Peyer's patch (tissue), 4 donors: ENCODE measurements around the gene RNF130. TPM values are rescaled to one million over a fixed set of nuclear protein-coding genes. Genes with fewer than 3 reads are reported as not detected.

ENCODE experiments used
- DNase-seq, 3 donors: peaks; one replicate each; pipeline ENCODE4 v3.0.0-alpha.2; 2017 to 2019
- H3K27ac ChIP-seq, 4 donors: fragments of 200-600 bp; sonication (generic); one replicate each; pipeline ENCODE4 v1.5.1; 2016 to 2019
- H3K27me3 ChIP-seq, 2 donors: fragments of 200-600 bp; sonication (generic); one replicate each; pipeline ENCODE4 v1.5.1; 2019
- H3K36me3 ChIP-seq, 3 donors: fragments of 200-600 bp; sonication (generic); one replicate each; pipeline ENCODE4 v1.5.1; 2016 to 2019
- H3K4me1 ChIP-seq, 4 donors: fragments of 200-600 bp; sonication (generic); one replicate each; pipeline ENCODE4 v1.5.1; 2016 to 2019
- H3K4me3 ChIP-seq, 4 donors: fragments of 200-600 bp; sonication (generic); 1 replicate in 3 of 4; 2 replicates in 1 of 4; pipeline ENCODE4 v1.5.1; 2016 to 2019; ENCODE audit warnings: mild to moderate bottlenecking in 1 of 4
- H3K9me3 ChIP-seq, 4 donors: fragments of 200-600 bp; sonication (generic); one replicate each; pipeline ENCODE4 v1.5.1; 2016 to 2019; ENCODE audit warnings: mild to moderate bottlenecking in 1 of 4
- CTCF ChIP-seq, 6 experiments: fragments of 450-650 bp in 4 of 6; fragments of 200-600 bp in 2 of 6; sonication (generic) in 1 of 6; IDR thresholded peaks; one replicate each; pipeline ENCODE4 v1.5.1; 2017 to 2019; ENCODE audit warnings: antibody characterized with exemption in 6 of 6, mild to moderate bottlenecking in 3 of 6, moderate library complexity in 1 of 6
- POLR2A ChIP-seq, 2 donors: fragments of 450-650 bp; IDR thresholded peaks; one replicate each; pipeline ENCODE4 v1.5.1; 2017; ENCODE audit warnings: antibody characterized with exemption in 2 of 2, mild to moderate bottlenecking in 2 of 2, moderate library complexity in 2 of 2
- total RNA-seq, 4 donors: library from RNA; depleted of rRNA; stranded (reverse); fragments of >200 nt; gene quantifications; one replicate each; pipeline ENCODE4 v1.1.0, GENCODE V29; 2016

RNF130 gene
- total RNA-seq, 4 donors from 2014 or later = 29.7 to 54.5 (median 33.6) TPM

DNA sequence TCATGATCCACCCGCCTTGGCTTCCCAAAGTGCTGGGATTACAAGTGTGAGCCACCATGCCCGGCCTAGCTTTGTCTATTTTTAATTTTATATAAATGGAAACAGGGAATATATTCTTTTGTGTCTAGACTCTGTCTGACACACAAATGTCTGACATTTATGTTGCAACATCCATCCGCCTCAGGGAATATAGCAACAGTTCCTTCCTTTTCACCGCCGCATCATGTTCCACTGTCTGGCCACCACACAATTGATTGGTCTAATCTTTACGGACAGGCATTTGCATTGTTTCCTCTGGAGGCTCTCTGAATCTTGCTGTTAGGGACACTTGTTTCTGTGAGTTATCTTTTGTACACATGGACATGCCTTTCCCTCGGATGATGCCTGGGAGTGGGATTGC lies 143.7 kb downstream of the RNF130 start:
- Histone ChIP-seq H3K36me3 (no peaks in the 10 kb centered on the region), H3K27me3 (no peaks in the 10 kb centered on the region), H3K9me3 (no peaks in the 10 kb centered on the region), H3K4me3 (no peak overlapping the region), H3K4me1 (no peaks in the 10 kb centered on the region), H3K27ac (no peak overlapping the region)
- no peak for DNase-seq
- TF ChIP-seq CTCF (IDR thresholded peaks at IDR 0.05) (no peak), POLR2A (IDR thresholded peaks at IDR 0.05) (no peak)

DNA sequence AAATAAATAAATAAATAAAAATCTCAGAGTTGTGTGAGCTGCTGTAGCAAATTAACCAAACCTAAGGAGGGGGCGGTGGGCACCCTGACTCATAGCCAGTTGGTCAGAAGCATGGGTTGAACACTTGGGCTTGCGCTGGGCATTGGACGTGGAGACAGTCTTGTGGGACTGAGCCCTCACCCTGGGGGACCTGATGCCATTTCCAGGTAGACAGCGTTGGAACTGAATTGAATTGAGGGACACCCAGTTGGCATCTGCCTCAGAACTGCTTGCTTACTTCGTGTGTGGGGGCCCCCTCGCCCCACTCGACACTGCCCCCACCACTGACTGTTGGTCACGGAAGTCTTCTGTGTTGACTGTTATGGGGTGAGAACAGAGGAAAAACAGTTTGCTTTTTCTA lies 144.9 kb downstream of the RNF130 start:
- H3K9me3 ChIP-seq = no peaks in the 10 kb centered on the region
- no peaks in the 10 kb centered on the region for H3K36me3 ChIP-seq
- no peak overlapping the region for H3K27ac ChIP-seq
- no peak for DNase-seq
- TF ChIP-seq CTCF (IDR thresholded peaks at IDR 0.05) (no peak), POLR2A (IDR thresholded peaks at IDR 0.05) (no peak)
- no peaks in the 10 kb centered on the region for H3K4me1 ChIP-seq
- H3K27me3 ChIP-seq = no peaks in the 10 kb centered on the region
- H3K4me3 ChIP-seq = no peak overlapping the region

- no peak overlapping the region for H3K4me3 ChIP-seq
- H3K27me3 ChIP-seq = no peaks in the 10 kb centered on the region
- no peak for DNase-seq
- no peak overlapping the region for H3K27ac ChIP-seq
- H3K9me3 ChIP-seq = no peaks in the 10 kb centered on the region
- TF ChIP-seq POLR2A (IDR thresholded peaks at IDR 0.05) = no peak
- no peak for TF ChIP-seq CTCF (IDR thresholded peaks at IDR 0.05)
- no peaks in the 10 kb centered on the region for H3K36me3 ChIP-seq
- no peaks in the 10 kb centered on the region for H3K4me1 ChIP-seq
Measured at GRCh38 chr5:179923436-179923835, 148.1 kb downstream of the RNF130 start.

DNA sequence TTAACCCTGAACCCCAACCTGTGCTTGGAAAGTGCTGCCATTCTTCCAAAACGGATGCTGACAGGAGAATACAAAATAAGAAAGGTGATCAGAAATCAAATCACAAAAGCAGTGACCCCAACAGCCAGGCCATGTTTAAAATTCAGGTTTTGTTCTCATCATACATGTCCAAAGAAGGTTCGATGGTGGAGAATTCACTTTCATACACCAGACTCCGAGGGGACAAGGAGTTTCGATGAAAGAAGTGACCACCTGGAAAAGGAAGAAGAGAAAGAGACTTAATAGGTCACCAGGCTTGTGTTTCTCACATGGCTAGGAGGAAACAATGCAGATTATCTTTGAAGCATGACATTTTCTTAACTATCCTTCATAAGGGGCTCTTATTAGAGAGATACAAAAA lies 151.4 kb downstream of the RNF130 start:
- H3K36me3 ChIP-seq = no peaks in the 10 kb centered on the region
- H3K4me3 ChIP-seq = no peak overlapping the region
- no peaks in the 10 kb centered on the region for H3K27me3 ChIP-seq
- H3K4me1 ChIP-seq = no peaks in the 10 kb centered on the region
- H3K9me3 ChIP-seq = no peaks in the 10 kb centered on the region
- no peak overlapping the region for H3K27ac ChIP-seq
- TF ChIP-seq CTCF (IDR thresholded peaks at IDR 0.05) (no peak), POLR2A (IDR thresholded peaks at IDR 0.05) (no peak)
- DNase-seq = no peak

DNA sequence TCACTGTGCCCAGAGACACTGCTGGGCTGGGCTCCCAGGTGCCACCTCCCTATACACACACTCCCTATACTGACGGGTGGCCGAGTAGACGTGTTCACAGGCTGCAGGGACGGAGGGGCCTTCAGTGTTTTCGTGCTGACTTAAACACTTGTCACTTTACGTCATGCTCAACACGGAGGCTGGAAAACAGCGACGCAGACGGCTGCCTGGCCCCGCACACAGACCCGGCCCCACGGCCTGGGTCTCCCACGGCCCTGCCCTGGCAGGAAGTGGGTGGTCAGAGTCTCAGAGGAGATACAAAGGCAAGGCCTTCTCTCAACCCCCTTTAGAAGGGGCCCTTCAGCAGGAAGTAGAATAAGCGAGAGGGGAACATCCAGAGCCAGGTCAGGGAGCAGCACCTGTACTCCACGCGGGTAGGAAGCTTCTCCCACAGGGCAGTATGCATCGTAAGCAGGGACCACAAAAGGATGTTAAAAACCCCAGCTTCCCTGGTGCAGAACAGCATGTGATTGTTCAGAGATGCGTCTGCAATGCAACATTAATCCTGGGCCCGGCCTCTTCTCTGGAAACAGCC lies 152.0 kb downstream of the RNF130 start:
- DNase-seq = no peak
- no peak overlapping the region for H3K27ac ChIP-seq
- TF ChIP-seq CTCF (IDR thresholded peaks at IDR 0.05) = no peak

More for the DNA sequence above, 152.0 kb downstream of the RNF130 start:
- Histone ChIP-seq H3K4me3 (no peak overlapping the region), H3K4me1 (peaks cover 0 to under 1% (median 0%) of the 10 kb centered on the region in 4 donors), H3K9me3 (no peaks in the 10 kb centered on the region), H3K27me3 (no peaks in the 10 kb centered on the region), H3K36me3 (no peaks in the 10 kb centered on the region)
